UCSD-AML1 (cell line): ENCODE data around the gene SORCS1.

Experiments used
- DNase-seq: peaks from one replicate; lab custom pipeline; 2025; ENCODE audit not compliant: unreplicated experiment; lab: John Stamatoyannopoulos, UW

SORCS1 gene

DNA sequence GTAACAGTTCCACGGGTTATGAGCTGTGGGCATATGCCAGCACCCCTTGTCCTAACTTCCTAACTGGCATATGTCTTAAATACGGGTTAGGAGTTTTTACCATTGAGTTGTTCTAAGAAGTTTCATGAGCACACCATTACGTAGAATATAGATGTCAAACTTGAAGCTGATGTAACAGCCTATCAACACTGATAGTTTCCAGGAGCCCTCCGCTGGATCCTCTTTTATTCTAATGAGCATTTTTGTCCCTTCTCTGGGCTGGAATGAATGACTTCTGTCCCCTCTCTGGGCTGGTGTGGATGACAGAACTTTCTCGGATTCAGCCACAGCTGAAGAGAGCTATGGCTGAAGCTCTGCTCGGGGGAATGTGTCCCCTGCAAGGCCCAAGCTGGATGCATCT, 256.3 kb downstream of the SORCS1 start:
- DNase-seq = no peak

DNA sequence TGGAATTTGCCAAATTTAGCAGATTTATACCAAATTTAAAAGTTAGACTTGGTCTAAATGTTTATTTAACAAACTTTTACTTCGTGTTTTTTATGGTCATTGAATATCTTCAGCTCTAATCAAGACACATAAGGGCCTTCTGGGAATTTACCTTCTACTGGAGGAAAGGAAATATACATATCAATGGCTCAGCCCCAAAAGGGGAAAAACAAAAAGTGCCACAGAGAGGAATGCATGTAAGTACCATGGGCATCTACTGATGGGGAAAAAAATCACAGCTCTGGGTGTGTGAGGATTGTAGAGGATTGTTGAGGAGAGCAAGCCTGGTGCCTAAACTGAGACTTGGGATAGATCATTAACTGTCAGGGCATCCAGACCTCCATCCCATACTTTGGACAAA, 260.3 kb downstream of the SORCS1 start:
- DNase-seq = no peak

DNA sequence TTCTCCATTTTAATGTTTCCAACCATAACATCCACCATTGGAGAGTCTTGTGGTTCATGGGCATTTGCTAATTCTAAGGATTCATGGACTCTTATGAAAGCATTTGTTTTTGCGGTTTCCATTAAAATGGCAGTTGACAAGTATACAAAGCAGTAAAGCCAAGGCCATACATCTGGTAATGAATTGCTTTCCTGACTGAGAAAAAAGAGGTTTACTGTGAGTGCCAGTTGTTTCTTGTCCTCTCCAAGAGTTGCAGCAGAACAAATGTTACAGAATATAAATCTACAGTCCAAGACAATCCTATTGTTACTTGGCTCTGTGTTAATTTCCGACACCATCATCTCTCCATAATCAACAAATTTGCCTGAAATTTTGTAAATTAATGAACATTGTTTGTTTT, 261.3 kb downstream of the SORCS1 start:
- DNase-seq = no peak

GRCh38 chr10:106900016-106900652, 264.4 kb downstream of the SORCS1 start:
- no peak for DNase-seq

- DNase-seq = no peak
Measured at GRCh38 chr10:106898446-106898845, 266.1 kb downstream of the SORCS1 start.

DNA sequence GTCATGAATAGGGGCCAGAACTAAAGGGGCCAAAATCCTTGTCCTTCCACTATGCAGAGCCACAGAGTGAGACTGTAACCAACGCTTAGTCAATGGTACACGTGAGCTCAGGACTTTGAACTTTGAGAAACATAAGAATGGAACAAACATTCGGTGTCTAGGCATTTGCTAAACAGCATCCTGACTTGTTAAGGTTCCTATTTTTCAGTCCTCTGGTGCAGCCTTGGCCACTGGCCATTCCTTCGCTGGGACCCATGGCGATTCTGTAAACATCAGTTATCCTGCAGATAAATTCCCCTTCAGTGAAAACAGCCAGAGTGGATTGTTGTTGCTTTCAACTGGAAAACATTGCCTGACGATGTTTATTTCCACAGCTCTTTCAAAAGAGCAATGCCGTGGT, 266.8 kb downstream of the SORCS1 start:
- no peak for DNase-seq

DNA sequence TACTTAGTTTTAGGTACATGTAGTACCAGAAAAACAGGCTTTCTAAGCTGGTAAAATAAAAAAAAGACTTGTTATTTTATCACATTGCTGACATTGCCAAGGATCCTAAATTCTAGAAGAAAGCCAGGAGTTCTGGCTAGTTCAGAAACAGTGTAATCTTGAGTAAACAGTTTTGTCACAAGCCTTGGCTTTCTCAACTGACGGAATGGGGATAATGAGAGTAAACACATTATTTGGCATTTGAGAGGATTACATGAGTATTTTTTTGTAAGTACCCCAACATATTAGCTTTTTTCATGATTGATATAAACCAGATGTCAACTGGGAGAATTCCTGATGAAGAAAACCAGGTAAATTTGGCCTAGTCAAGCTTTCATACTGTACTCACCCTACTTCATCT, 269.8 kb downstream of the SORCS1 start:
- no peak for DNase-seq

DNA sequence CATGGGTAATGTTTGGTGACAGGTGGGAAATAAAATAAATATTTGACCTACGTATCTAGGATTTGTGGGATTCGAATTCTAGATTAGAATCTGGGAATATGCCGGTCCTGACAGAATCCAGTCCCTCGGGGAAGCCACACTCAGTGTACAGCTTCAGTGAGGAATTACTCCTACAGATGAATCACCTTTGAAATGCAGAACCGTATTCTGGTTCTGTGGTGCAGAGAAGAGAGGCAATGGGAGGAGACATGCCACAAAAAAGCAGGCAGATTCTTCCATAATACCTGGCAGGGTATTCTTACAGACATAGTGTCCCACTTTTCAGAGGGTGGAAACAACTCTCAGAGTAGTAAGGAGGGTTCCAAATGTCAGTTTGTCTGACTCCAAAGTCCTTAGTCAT, 286.9 kb downstream of the SORCS1 start:
- DNase-seq = no peak

DNA sequence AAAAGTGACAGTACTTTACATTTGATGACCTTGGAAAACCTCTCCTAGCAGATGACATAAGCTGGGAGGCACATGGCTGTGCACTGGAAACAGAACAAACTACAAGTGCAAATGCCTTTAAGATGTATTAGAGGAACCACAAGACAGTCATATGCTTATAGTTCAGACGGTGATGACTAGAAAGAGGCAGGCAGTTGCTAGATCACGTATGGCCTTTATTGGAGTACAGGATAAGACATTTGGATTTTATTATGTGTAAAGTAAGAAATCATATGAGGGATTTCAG, 290.0 kb downstream of the SORCS1 start:
- DNase-seq = no peak

- no peak for DNase-seq
Measured at GRCh38 chr10:106873770-106874603, 290.5 kb downstream of the SORCS1 start.

DNA sequence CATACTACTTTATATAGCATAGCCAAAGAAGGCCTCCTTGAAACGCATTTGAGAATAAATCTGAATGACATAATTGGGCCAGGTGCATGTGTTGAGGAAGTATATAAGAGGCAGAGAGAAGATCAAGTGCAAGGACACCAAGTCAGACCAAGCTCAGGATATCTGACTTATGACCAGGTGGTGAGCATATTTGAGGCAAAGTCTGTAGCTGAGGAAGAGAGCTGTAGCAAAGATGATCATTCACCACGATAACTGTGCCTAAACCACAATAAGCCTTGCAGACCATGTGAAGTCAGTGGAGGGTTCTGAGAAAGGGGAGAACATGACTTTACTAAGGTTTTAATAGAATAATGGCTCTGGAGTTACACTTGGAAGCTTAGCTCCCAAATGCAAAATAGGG, 292.3 kb downstream of the SORCS1 start:
- no peak for DNase-seq

DNA sequence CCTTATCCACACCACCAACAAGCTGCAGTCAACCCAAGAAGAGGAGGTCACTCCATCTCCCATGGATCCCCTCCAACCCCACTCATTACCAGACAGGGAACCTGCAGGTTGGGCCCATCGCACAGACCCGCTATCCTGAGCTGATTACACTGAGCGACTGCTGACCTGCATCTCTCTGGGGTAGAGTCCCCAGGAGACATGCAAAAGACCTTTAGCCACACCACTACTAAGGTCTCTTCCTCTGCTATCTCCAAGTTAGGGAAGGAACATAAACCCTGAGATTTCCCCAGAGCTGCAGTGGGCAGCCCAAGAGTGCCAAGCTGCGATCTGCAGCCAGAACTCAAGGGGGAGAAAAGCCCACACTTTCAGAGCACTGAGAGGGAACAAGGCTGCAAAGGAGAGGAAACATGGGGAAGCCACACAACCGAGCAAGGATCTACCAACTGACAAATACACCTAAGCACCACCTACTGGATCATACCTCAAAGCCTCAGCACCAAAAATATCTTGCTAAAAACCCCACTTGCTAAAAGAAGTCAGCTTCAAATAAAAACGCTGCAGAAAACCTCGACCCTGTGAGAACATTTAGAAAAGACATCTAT, 298.2 kb downstream of the SORCS1 start:
- DNase-seq = peak; percentile 12

- no peak for DNase-seq
Measured at GRCh38 chr10:106864031-106864430, 300.5 kb downstream of the SORCS1 start.

GRCh38 chr10:106863549-106863948, 301.0 kb downstream of the SORCS1 start:
- DNase-seq = no peak

DNA sequence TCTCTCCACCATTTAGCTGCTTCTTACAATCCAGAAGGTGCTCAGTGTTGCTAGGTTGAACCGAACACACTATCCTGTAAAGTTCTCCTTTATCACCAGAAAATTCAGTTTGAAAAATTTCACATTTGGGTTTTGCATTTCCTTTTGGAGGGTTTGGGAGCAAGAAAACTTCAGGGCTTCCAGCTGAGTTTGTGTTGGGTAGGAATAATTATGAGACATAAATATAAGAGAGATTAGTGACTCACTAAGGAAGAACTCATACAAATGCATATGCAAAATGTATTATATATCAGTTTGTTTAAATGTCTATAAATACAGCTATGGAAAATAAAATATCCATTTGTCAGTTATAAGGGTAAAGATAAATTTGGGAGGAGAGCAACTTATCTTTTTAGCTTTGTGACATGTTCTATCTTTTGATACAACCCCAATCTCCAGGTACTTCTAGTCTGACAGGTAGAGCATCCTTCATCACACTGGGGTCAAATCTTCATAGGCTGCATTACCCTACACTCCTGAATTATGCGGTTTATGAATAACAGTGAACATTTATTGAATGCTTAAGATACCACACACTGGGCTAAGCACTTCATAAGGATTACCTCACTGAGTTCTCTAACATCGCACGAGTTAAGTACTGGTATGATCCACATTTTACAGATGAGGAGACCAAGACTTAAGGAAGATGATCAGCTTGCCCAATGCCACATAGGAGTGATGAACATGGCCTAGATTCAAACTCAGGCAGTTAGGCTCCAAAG, 304.4 kb downstream of the SORCS1 start:
- no peak for DNase-seq

- no peak for DNase-seq
Measured at GRCh38 chr10:106857728-106858127, 306.8 kb downstream of the SORCS1 start.

DNA sequence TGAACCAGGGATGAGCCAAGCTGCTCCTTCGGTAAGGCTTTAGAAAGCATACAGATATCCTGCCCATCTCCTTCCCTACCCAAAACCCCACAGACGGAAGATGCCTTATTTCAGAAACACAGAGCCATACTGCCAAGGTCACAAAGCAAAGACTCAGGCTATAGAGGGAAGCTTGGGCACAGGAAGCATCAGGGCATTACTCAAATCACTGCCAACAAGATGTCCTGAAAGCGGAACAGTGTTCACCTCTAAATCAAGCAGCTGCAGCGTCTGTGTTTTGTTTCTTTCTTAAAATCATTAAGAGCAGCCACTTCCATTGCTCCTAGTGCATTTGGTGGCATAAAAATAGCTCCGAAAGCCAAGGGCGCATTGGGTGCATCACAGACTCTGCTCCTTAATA, 307.3 kb downstream of the SORCS1 start:
- DNase-seq = no peak

- DNase-seq = no peak
Measured at GRCh38 chr10:106836933-106837663, 327.4 kb downstream of the SORCS1 start.

DNA sequence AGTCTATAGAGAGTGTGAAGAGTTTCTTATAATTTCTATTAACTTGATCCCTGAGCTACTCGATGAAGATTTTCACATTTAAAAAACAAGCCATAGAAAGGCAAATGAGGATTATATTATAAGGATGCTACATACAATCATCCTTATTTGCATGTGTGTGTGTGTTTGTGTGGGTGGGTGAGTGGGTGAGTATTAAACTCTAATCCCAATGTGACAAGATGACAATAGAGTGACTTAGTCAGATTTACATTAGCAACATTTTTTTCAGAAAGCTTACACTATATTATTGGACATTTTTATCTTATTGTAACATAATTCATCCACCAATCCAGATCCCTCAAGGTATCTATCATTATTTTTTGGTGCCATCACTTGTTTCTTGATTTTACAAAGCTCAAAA, 331.7 kb downstream of the SORCS1 start:
- no peak for DNase-seq

DNA sequence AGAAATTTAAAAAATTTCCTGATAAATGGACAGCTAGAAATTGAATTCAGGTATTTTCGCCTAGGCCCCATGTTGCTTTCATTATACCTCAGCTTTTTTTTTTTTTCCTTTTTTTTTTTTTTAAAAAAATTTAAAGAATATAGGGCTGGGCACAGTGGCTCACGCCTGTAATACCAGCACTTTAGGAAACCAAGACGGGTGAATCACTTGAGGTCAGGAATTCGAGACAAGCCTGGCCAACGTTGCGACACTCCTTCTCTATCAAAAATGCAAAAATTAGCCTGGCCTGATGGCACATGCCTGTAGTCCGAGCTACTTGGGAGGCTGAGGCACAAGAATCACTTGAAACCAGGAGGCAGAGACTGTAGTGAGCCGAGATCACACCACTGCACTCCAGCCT, 334.0 kb downstream of the SORCS1 start:
- DNase-seq = no peak

DNA sequence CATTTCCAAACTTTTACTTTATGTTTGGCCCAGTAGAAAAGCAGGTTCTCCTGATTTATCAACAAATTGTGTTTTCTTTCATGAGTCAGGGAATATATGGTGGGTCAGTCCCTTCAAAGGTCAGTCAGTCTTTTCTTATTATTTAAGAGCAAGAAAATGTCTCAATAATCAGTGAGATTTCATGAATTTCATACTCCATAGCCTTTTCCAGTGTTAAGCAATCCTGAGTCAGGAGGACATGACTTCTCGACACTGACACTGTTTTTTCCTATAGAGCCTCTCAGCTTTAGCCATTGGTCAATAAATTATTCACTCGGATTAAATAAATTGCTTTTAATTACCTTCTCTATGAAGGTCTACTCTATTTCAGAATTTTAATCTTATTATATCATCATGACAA, 334.5 kb downstream of the SORCS1 start:
- DNase-seq = no peak
